HCT116 (cell line): ENCODE results near the gene ATP5PD.

Experiments
- EGR1 ChIP-seq: IDR thresholded peaks from 2 replicates; pipeline ENCODE4 v1.6.1; 2012; ENCODE audit warnings: low read depth
- ELF1 ChIP-seq: IDR thresholded peaks from 2 replicates; pipeline ENCODE4 v1.6.1; 2012; ENCODE audit warnings: low read depth, borderline replicate concordance
- EZH2 ChIP-seq: fragments of 200-600 bp; sonication (generic); IDR thresholded peaks from 2 replicates; pipeline ENCODE4 v1.6.1; 2017; ENCODE audit warnings: antibody characterized with exemption, mixed run types
- JUND ChIP-seq: IDR thresholded peaks from 2 replicates; pipeline ENCODE4 v1.6.1; 2012
- POLR2A ChIP-seq: IDR thresholded peaks from 2 replicates; pipeline ENCODE4 v1.7.0; 2011; ENCODE audit warnings: borderline replicate concordance; ENCODE audit not compliant: insufficient read depth, insufficient read length; ENCODE audit errors: extremely low read depth
- POLR2AphosphoS5 ChIP-seq: IDR thresholded peaks from 2 replicates; pipeline ENCODE4 v1.6.1; 2011; ENCODE audit warnings: mild to moderate bottlenecking, low read depth, low read length, moderate library complexity
- RAD21 ChIP-seq: IDR thresholded peaks from 2 replicates; pipeline ENCODE4 v1.6.1; 2012; ENCODE audit warnings: low read depth, mild to moderate bottlenecking
- REST ChIP-seq: IDR thresholded peaks from 2 replicates; pipeline ENCODE4 v1.6.1; 2012; ENCODE audit warnings: low read depth
- SP1 ChIP-seq: IDR thresholded peaks from 2 replicates; pipeline ENCODE4 v1.6.1; 2012; ENCODE audit warnings: low read depth
- ZNF274 ChIP-seq: fragments of 200-500 bp; sonication (Bioruptor generic); IDR thresholded peaks from 2 replicates; pipeline ENCODE4 v1.6.1; 2014; ENCODE audit warnings: mild to moderate bottlenecking, low read depth, low read length, inconsistent platforms
- TF ChIP-seq, protein P1 (sequence below), 3 experiments: fragments of 200-600 bp in 1 of 3; sonication (generic) in 1 of 3; IDR thresholded peaks in 2 of 3; conservative IDR thresholded peaks in 1 of 3; 2 replicates each; pipeline ENCODE4 v1.5.1; 2012 to 2017; ENCODE audit warnings: low read depth in 2 of 3, low read length in 2 of 3, antibody characterized with exemption in 1 of 3, borderline replicate concordance in 1 of 3, control low read depth in 1 of 3, mild to moderate bottlenecking in 1 of 3, mixed read lengths in 1 of 3, mixed run types in 1 of 3, moderate library complexity in 1 of 3; ENCODE audit not compliant: insufficient read depth in 1 of 3

GRCh38 chr17:75046407-75047289 lies at the start of gene ATP5PD, which contains the start of gene KCTD2:
- TF ChIP-seq POLR2A (peak; percentile 96), ELF1 (no peak; the same call in 1 of the 2 replicates), REST (no peak), RAD21 (no peak; the same call in 1 of the 2 replicates), EGR1 (peak; percentile 98), JUND (no peak), SP1 (peak; percentile 99), ZNF274 (no peak), EZH2 (no peak), POLR2AphosphoS5 (peak; percentile 94)
- TF ChIP-seq, protein P1, sequence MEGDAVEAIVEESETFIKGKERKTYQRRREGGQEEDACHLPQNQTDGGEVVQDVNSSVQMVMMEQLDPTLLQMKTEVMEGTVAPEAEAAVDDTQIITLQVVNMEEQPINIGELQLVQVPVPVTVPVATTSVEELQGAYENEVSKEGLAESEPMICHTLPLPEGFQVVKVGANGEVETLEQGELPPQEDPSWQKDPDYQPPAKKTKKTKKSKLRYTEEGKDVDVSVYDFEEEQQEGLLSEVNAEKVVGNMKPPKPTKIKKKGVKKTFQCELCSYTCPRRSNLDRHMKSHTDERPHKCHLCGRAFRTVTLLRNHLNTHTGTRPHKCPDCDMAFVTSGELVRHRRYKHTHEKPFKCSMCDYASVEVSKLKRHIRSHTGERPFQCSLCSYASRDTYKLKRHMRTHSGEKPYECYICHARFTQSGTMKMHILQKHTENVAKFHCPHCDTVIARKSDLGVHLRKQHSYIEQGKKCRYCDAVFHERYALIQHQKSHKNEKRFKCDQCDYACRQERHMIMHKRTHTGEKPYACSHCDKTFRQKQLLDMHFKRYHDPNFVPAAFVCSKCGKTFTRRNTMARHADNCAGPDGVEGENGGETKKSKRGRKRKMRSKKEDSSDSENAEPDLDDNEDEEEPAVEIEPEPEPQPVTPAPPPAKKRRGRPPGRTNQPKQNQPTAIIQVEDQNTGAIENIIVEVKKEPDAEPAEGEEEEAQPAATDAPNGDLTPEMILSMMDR (IDR thresholded peaks at IDR 0.05 in 2 of 3, conservative IDR thresholded peaks at IDR 0.05 in 1 of 3; ENCODE audit: borderline replicate concordance in 1 of 3, insufficient read depth in 1 of 3, low read depth in 2 of 3, low read length in 2 of 3), result no peak
